A673 (cell line): ENCODE measurements around the gene DNMBP. TPM values are rescaled to one million over a fixed set of nuclear protein-coding genes. Genes with fewer than 3 reads are reported as not detected.
"Not testable (repeated sequence)": the region's sequence is repeated elsewhere in the genome, so short reads cannot be mapped to it uniquely, and the experiment has no call there.

ENCODE experiments used
- BruUV-seq: library from RNA; stranded (reverse); fragments of 400-500 nt; replicated peaks from 2 replicates; lab custom pipeline; 2021; lab: Mats Ljungman, UMichigan
- CTCF ChIA-PET: fragments of 300-600 bp; sonication (Branson Sonifier 250); formaldehyde crosslinking; loops from one replicate; lab custom pipeline; 2022; ENCODE audit warnings: antibody characterized with exemption; lab: Charles Lee
- POLR2A ChIA-PET: fragments of 300-600 bp; sonication (Branson Sonifier 250); formaldehyde crosslinking; loops from one replicate; lab custom pipeline; 2022; ENCODE audit warnings: antibody characterized with exemption; ENCODE audit not compliant: low non-redundant PET; lab: Charles Lee
- DNase-seq: peaks from one replicate; pipeline ENCODE4 v3.0.0-alpha.2; 2015; ENCODE audit warnings: low spot score
- H3K27ac ChIP-seq: fragments of 200-600 bp; sonication (generic); 2 replicates; pipeline ENCODE4 v1.5.1; 2016; ENCODE audit warnings: mixed run types, low read depth, mild to moderate bottlenecking, mixed read lengths, antibody characterized with exemption, low read length; ENCODE audit not compliant: poor library complexity, severe bottlenecking
- H3K27me3 ChIP-seq: fragments of 200-600 bp; sonication (generic); replicated peaks from 2 replicates; pipeline ENCODE4 v1.6.1; 2017; ENCODE audit warnings: mixed run types, low read depth, mild to moderate bottlenecking, mixed read lengths, antibody characterized with exemption, low read length; ENCODE audit not compliant: insufficient read depth, poor library complexity
- H3K36me3 ChIP-seq: fragments of 200-600 bp; sonication (generic); 2 replicates; pipeline ENCODE4 v1.6.1; 2016; ENCODE audit warnings: mixed run types, mild to moderate bottlenecking, mixed read lengths, antibody characterized with exemption, low read length; ENCODE audit not compliant: insufficient read depth, poor library complexity, severe bottlenecking
- H3K4me1 ChIP-seq: fragments of 200-600 bp; sonication (generic); 2 replicates; pipeline ENCODE4 v1.6.1; 2017; ENCODE audit warnings: mixed run types, mild to moderate bottlenecking, mixed read lengths, antibody characterized with exemption, low read length; ENCODE audit not compliant: insufficient read depth, poor library complexity, severe bottlenecking
- H3K4me3 ChIP-seq: fragments of 200-600 bp; sonication (generic); 2 replicates; pipeline ENCODE4 v1.5.1; 2016; ENCODE audit warnings: low read depth, mixed run types, mild to moderate bottlenecking, mixed read lengths, low read length; ENCODE audit not compliant: poor library complexity, severe bottlenecking
- H3K9me3 ChIP-seq: fragments of 200-600 bp; sonication (generic); 2 replicates; pipeline ENCODE4 v1.6.1; 2016; ENCODE audit warnings: mixed run types, low read depth, mild to moderate bottlenecking, mixed read lengths, antibody characterized with exemption, low read length; ENCODE audit not compliant: poor library complexity, severe bottlenecking
- CTCF ChIP-seq: fragments of 300-800, 200-600 bp; sonication (generic); conservative IDR thresholded peaks from 2 replicates; pipeline ENCODE4 v1.5.1; 2017; ENCODE audit warnings: low read depth, mild to moderate bottlenecking, antibody characterized with exemption, low read length, moderate library complexity, mixed read lengths
- EZH2 ChIP-seq: fragments of 200-600 bp; sonication (generic); IDR thresholded peaks from 2 replicates; pipeline ENCODE4 v1.6.1; 2017; ENCODE audit warnings: borderline replicate concordance, low read depth, mild to moderate bottlenecking, mixed read lengths, antibody characterized with exemption, low read length; ENCODE audit not compliant: poor library complexity, severe bottlenecking
- intact Hi-C: fragments of 100-400 bp; cut with micrococcal nuclease; formaldehyde crosslinking; loops from one replicate; pipeline ENCODE4 v1.10.0; 2022; ENCODE audit not compliant: unreplicated experiment
- total RNA-seq: library from RNA; stranded (reverse); gene quantifications from 2 replicates; pipeline ENCODE4 v1.2.3, GENCODE V29; 2021

DNMBP gene
- total RNA-seq, 1 experiment from 2014 or later = 28.0 TPM

DNA sequence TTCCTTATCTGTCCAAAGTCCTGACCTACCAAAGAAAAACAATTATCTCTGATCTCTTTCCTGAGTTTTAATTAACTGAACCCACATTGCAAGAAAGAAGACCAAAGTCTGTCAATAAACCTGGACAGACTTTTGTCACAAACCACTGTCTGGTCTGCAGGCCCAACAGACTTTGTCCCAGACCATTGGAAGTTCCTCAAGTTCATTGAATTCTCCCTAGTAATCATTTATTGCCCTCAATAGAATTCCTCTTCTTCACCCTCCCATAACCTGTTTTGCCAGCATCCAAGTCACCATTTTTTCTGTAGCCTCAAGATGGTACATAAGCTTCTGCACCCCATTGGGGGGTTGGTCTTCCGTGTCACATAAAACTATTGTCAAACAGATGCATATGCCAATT lies 3.9 kb upstream of the DNMBP start:
- intact Hi-C loops = no loop called here
- CTCF ChIA-PET = no interaction called here

DNA sequence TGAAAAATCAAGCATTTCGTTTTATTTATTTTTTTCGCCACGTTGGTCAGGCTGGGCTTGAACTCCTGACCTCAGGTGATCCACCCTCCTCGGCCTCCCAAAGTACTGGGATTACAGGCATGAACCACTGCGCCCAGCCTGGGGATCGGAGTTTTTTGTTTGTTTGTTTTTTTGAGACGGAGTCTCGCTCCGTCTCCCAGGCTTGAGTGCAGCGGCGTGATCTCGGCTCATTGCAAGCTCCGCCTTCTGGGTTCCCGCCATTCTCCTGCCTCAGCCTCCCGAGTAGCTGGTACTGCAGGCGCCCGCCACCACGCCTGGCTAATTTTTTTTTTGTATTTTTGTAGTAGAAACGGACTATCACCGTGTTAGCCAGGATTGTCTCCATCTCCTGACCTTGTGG lies 2.2 kb upstream of the DNMBP start:
- H3K9me3 ChIP-seq, CTCF ChIA-PET, H3K36me3 ChIP-seq, BruUV-seq, DNase-seq, H3K27me3 ChIP-seq, H3K27ac ChIP-seq, POLR2A ChIA-PET, H3K4me3 ChIP-seq: not testable (repeated sequence)
- peaks cover 13% of the 10 kb centered on the region for H3K4me1 ChIP-seq
- intact Hi-C loops = loop anchor here (2.0 kb wide), 1 partner anchor 93 kb away; no protein-coding TSS in a partner anchor

More for the DNA sequence above, 3.9 kb upstream of the DNMBP start:
- Histone ChIP-seq H3K36me3 (no peaks in the 10 kb centered on the region), H3K27ac (no peak overlapping the region), H3K9me3 (no peaks in the 10 kb centered on the region), H3K4me3 (no peak overlapping the region), H3K27me3 (no peaks in the 10 kb centered on the region), H3K4me1 (no peaks in the 10 kb centered on the region)
- DNase-seq = no peak
- BruUV-seq = no TSS peak
- POLR2A ChIA-PET = no interaction called here
- no peak for TF ChIP-seq CTCF
- no peak for TF ChIP-seq EZH2

DNA sequence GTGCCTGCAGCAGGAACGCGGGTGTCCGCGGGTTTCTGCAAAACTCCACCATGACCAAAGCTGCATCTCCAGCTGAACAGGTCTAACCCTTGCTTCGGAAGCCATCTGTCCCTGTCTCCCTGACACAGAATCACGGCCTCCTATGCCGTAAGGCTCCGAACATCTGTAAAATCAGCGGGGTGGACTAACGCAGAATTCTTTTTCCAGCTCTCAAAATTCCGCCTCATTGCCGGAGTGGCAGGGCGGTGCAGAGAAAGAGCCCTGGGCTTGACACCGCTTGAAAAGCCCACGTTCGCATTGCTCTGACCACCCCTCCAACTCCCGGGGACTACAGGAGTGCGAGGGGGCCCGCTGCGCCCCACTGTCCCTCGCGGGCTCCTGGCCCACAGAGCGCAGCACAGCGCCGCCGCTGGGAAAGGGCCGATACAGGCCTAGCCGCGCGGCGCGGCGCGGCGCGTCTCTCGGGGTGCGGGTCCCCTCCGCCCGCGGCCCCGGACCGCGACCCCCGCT lies 409 bp downstream of the DNMBP start:
- peak overlapping the region; percentile 61 for H3K4me3 ChIP-seq
- ChIA-PET CTCF (interaction anchor here (0.6 to 1.5 kb wide), 12 partner anchors 12 to 164 kb away, joined by 3 to 9 read pairs (median 5); no protein-coding TSS in a partner anchor), POLR2A (no interaction called here)
- no TSS peak for BruUV-seq
- TF ChIP-seq CTCF (peak; percentile 50), EZH2 (no peak)
- H3K36me3 ChIP-seq = no peaks in the 10 kb centered on the region
- intact Hi-C loops = loop anchor here (2.0 to 5.0 kb wide), 2 partner anchors 33 to 162 kb away; no protein-coding TSS in a partner anchor
- H3K27me3 ChIP-seq = no peaks in the 10 kb centered on the region
- H3K27ac ChIP-seq = peak overlapping the region; percentile 53
- DNase-seq = peak; percentile 75
- H3K4me1 ChIP-seq = peaks cover 36% of the 10 kb centered on the region
- H3K9me3 ChIP-seq = no peaks in the 10 kb centered on the region

DNA sequence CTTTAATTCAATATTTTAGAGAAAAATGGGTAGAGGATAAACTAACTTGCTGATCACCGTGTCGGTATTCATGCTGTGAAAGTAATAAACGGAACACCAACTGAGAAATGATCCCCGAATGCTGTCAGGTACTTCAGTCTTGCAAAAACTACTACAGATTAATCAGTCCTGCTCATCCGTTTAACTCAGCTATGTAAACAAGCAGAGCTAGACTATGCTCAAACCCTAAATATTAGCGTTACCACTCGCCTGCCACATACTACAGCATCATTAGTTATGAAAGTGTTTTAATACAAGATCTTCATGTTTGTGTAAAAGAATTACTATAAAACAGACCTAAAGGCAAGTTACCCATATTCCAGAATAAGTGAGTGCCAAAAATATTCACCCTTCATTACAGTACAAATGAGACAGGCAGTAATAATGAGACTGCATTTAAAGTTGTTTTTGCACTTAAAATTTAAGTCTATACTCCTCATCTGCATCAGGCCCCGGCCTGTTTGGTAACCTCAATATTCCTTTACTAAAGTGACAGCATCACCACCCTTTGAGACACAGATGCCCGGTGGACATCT lies 952 bp downstream of the DNMBP start:
- CTCF ChIA-PET = interaction anchor here (0.6 to 1.5 kb wide), 4 partner anchors 12 to 163 kb away, joined by 3 to 6 read pairs (median 4); no protein-coding TSS in a partner anchor
- no TSS peak for BruUV-seq
- intact Hi-C loops = loop anchor here (2.0 to 5.0 kb wide), 2 partner anchors 32 to 161 kb away; no protein-coding TSS in a partner anchor
- no peaks in the 10 kb centered on the region for H3K27me3 ChIP-seq
- peak overlapping the region; percentile 53 for H3K27ac ChIP-seq
- no peaks in the 10 kb centered on the region for H3K9me3 ChIP-seq
- H3K4me1 ChIP-seq = peaks cover 36% of the 10 kb centered on the region
- TF ChIP-seq EZH2 = no peak
- TF ChIP-seq CTCF = no peak
- no peaks in the 10 kb centered on the region for H3K36me3 ChIP-seq
- H3K4me3 ChIP-seq = peak overlapping the region; percentile 61
- DNase-seq = no peak
- POLR2A ChIA-PET = no interaction called here
